Testis (tissue), 2 donors: ENCODE results near the gene SLCO3A1.

Experiments used
- CTCF ChIP-seq, 3 experiments: fragments of 450-650 bp in 2 of 3; fragments of 200-600 bp in 1 of 3; sonication (generic) in 1 of 3; IDR thresholded peaks; one replicate each; pipeline ENCODE4 v1.5.1; 2016 to 2019; ENCODE audit warnings: antibody characterized with exemption in 3 of 3, mild to moderate bottlenecking in 2 of 3, moderate library complexity in 1 of 3
- POLR2A ChIP-seq: fragments of 450-650 bp; IDR thresholded peaks from one replicate; pipeline ENCODE4 v1.6.1; 2017; ENCODE audit warnings: antibody characterized with exemption, mild to moderate bottlenecking, moderate library complexity

GRCh38 chr15:91904942-91905341 lies 51.4 kb downstream of the SLCO3A1 start:
- TF ChIP-seq CTCF (IDR thresholded peaks at IDR 0.05) (no peak), POLR2A (no peak)
